ENCODE data around the gene USP28.

DNA sequence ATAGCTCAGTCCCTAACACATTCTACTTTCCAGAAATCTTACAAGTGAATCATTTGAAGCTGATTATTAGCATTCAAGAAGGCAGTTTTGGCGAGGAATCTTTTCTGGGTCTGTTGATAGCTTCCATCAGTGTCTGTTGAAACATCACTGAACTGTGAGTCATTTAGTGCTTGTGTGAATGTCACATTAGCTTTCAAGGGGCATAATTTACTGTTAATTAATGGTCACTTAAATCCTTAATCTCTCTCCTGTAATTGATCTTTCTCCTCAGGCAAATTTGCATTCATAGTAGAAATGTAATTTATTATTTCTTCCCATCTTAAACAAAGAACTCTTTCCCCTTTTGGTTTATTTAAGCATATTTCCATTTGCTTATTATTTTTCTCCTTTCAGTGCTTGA is 31.8 kb upstream of the USP28 start:
- TF ChIP-seq EZH2 (IDR thresholded peaks at IDR 0.05; ENCODE audit: low read length, missing control alignments) (no peak), CTCF (conservative IDR thresholded peaks at IDR 0.05 in 1 of 2, IDR thresholded peaks at IDR 0.05 in 1 of 2; ENCODE audit: low read depth in 1 of 2, low read length in 2 of 2) (no peak)
